Hepatocyte (in vitro differentiated cells): ENCODE data around the gene LRP3. TPM values are rescaled to one million over a fixed set of nuclear protein-coding genes. Genes with fewer than 3 reads are reported as not detected.
"Not testable (repeated sequence)": the region's sequence is repeated elsewhere in the genome, so short reads cannot be mapped to it uniquely, and the experiment has no call there.

Experiments used
- DNase-seq: peaks from one replicate; pipeline ENCODE4 v3.0.0-alpha.2; 2016; ENCODE audit warnings: low spot score
- H2AFZ ChIP-seq: fragments of 200-600 bp; sonication (generic); 2 replicates; pipeline ENCODE4 v1.6.0; 2016; ENCODE audit warnings: antibody characterized with exemption, mild to moderate bottlenecking
- H3K27ac ChIP-seq: fragments of 200-600 bp; sonication (generic); 2 replicates; pipeline ENCODE4 v1.5.1; 2016; ENCODE audit warnings: mild to moderate bottlenecking
- H3K27me3 ChIP-seq: fragments of 200-600 bp; sonication (generic); 2 replicates; pipeline ENCODE4 v1.6.1; 2016
- H3K36me3 ChIP-seq: fragments of 200-600 bp; sonication (generic); replicated peaks from 2 replicates; pipeline ENCODE4 v1.5.1; 2016; ENCODE audit warnings: low read depth; ENCODE audit not compliant: insufficient read depth
- H3K4me1 ChIP-seq: fragments of 200-600 bp; sonication (generic); 2 replicates; pipeline ENCODE4 v1.5.1; 2016; ENCODE audit warnings: mild to moderate bottlenecking, moderate library complexity; ENCODE audit not compliant: insufficient read depth
- H3K4me2 ChIP-seq: fragments of 200-600 bp; sonication (generic); 2 replicates; pipeline ENCODE4 v1.6.0; 2016
- H3K4me3 ChIP-seq: fragments of 200-600 bp; sonication (generic); 2 replicates; pipeline ENCODE4 v1.5.1; 2016; ENCODE audit warnings: mild to moderate bottlenecking
- H3K79me2 ChIP-seq: fragments of 200-600 bp; sonication (generic); 2 replicates; pipeline ENCODE4 v1.6.0; 2017; ENCODE audit warnings: mild to moderate bottlenecking
- H3K9me2 ChIP-seq: fragments of 200-600 bp; sonication (generic); replicated peaks from 2 replicates; pipeline ENCODE4 v1.6.0; 2017; ENCODE audit warnings: mild to moderate bottlenecking; ENCODE audit not compliant: insufficient read depth
- H3K9me3 ChIP-seq: fragments of 200-600 bp; sonication (generic); 2 replicates; pipeline ENCODE4 v1.5.1; 2016; ENCODE audit warnings: low read depth, mild to moderate bottlenecking
- H4K20me1 ChIP-seq: fragments of 200-600 bp; sonication (generic); 2 replicates; pipeline ENCODE4 v1.6.0; 2016; ENCODE audit warnings: mild to moderate bottlenecking; ENCODE audit not compliant: insufficient read depth, poor library complexity, severe bottlenecking
- EZH2 ChIP-seq: fragments of 200-600 bp; sonication (generic); IDR thresholded peaks from 2 replicates; pipeline ENCODE4 v1.6.1; 2016; ENCODE audit warnings: antibody characterized with exemption, mild to moderate bottlenecking, borderline replicate concordance
- EZH2phosphoT487 ChIP-seq: fragments of 200-600 bp; sonication (generic); IDR thresholded peaks from one replicate; pipeline ENCODE4 v1.6.1; 2018; ENCODE audit warnings: antibody characterized with exemption, mild to moderate bottlenecking, low read depth, moderate library complexity; ENCODE audit not compliant: unreplicated experiment, severe bottlenecking
- WGBS: methylation state at CpG from one replicate; pipeline ENCODE4 v1.1.6; 2016; ENCODE audit warnings: low lambda C conversion rate; ENCODE audit errors: missing lambda C conversion rate; 5-methylcytosine and 5-hydroxymethylcytosine counted together
- polyA plus RNA-seq: library from polyadenylated mRNA; unstranded; fragments of >200 nt; fragmentation: Nextera tagmentation; extraction: Ambion mirVana; gene quantifications from 2 replicates; pipeline ENCODE4 v1.2.1, GENCODE V29; 2016
- total RNA-seq: library from RNA; depleted of rRNA; stranded (reverse); fragments of >200 nt; gene quantifications from 2 replicates; pipeline ENCODE4 v1.2.3, GENCODE V29; 2014
- TF ChIP-seq, protein P1 (sequence below): fragments of 200-600 bp; sonication (generic); IDR thresholded peaks from 2 replicates; pipeline ENCODE4 v1.5.1; 2016; ENCODE audit warnings: antibody characterized with exemption, mild to moderate bottlenecking; ENCODE audit not compliant: poor library complexity

LRP3 gene
- total and polyA plus RNA-seq, 2 experiments from 2014 or later: 37.4 to 44.0 TPM

DNA sequence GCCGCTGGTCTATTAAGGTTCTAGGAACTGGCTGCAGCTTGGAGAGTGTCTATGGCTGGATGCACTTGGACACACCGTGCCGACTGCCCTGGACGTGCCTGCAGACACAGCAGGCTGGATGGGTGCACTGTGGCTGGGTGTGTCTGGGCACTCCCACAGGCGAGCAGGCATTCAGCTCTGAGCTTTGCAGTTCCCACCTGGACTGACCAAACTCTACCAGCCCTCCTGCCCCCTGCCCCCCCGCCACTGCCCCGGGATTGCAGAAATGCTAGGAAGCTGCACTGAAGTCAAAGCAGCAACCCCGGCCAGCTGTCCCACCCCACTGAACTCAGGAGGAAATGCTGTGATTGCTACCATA, 7.0 kb upstream of the LRP3 start:
- H3K9me2 ChIP-seq: no peaks in the 10 kb centered on the region
- H3K79me2 ChIP-seq: no peaks in the 10 kb centered on the region
- no peaks in the 10 kb centered on the region for H4K20me1 ChIP-seq
- no peaks in the 10 kb centered on the region for H3K36me3 ChIP-seq
- no peaks in the 10 kb centered on the region for H3K27me3 ChIP-seq
- H3K4me3 ChIP-seq: no peak overlapping the region
- no peak overlapping the region for H3K27ac ChIP-seq
- TF ChIP-seq, protein P1, sequence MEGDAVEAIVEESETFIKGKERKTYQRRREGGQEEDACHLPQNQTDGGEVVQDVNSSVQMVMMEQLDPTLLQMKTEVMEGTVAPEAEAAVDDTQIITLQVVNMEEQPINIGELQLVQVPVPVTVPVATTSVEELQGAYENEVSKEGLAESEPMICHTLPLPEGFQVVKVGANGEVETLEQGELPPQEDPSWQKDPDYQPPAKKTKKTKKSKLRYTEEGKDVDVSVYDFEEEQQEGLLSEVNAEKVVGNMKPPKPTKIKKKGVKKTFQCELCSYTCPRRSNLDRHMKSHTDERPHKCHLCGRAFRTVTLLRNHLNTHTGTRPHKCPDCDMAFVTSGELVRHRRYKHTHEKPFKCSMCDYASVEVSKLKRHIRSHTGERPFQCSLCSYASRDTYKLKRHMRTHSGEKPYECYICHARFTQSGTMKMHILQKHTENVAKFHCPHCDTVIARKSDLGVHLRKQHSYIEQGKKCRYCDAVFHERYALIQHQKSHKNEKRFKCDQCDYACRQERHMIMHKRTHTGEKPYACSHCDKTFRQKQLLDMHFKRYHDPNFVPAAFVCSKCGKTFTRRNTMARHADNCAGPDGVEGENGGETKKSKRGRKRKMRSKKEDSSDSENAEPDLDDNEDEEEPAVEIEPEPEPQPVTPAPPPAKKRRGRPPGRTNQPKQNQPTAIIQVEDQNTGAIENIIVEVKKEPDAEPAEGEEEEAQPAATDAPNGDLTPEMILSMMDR: no peak
- TF ChIP-seq EZH2phosphoT487 (no peak), EZH2 (no peak)
- no peaks in the 10 kb centered on the region for H3K4me1 ChIP-seq
- 81% methylated on average over 7 of the region's 8 CpGs for WGBS
- no peak overlapping the region for H2AFZ ChIP-seq
- H3K9me3 ChIP-seq: no peaks in the 10 kb centered on the region
- no peak overlapping the region for H3K4me2 ChIP-seq
- no peak for DNase-seq

DNA sequence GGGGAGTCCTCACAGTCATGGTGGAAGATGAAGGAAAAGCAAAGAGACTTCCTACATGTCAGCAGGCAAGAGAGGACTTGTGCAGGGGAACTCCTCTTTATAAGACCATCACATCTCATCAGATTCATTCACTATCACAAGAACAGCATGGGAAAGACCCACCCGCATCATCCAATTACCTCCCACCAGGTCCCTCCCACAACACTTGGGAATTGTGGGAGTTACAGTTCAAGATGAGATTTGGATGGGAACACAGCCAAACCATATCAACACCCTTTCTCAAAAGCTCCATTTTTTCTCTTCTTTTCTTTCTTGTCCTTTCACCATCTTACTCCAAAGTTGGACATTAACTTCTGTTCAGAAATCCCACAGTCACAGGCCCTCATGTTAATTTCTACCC, 4.7 kb upstream of the LRP3 start:
- H3K4me3 ChIP-seq: no peak overlapping the region
- no peaks in the 10 kb centered on the region for H3K9me2 ChIP-seq
- H3K79me2 ChIP-seq: no peaks in the 10 kb centered on the region
- TF ChIP-seq, protein P1: no peak
- TF ChIP-seq EZH2: no peak
- TF ChIP-seq EZH2phosphoT487: no peak
- H4K20me1 ChIP-seq: no peaks in the 10 kb centered on the region
- no peak overlapping the region for H2AFZ ChIP-seq
- no peaks in the 10 kb centered on the region for H3K9me3 ChIP-seq
- H3K27me3 ChIP-seq: no peaks in the 10 kb centered on the region
- DNase-seq: no peak
- no peaks in the 10 kb centered on the region for H3K4me1 ChIP-seq
- no peak overlapping the region for H3K4me2 ChIP-seq
- H3K27ac ChIP-seq: no peak overlapping the region
- no peaks in the 10 kb centered on the region for H3K36me3 ChIP-seq
- no CpG with 5 or more reads among the region's 1 CpG for WGBS

DNA sequence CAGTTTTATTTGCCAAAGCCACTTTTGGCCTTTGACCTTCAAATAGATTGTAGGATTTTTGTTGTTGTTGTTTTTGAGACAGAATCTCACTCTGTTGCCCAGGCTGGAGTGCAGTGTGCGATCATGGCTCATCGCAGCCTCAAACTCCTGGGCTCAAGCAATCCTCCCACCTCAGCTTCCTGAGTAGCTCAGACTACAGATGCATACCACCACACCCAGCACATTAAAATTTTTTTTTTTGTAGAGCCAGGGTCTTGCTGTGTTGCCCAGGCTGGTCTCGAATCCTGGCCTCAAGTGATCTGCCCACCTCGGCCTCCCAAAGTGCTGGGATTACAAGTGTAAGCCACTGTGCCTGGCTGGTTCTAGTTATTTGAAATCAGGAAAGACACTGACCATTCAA, 3.0 kb upstream of the LRP3 start:
- WGBS: 92% methylated on average over 4 of the region's 4 CpGs
- not testable (repeated sequence) for H3K9me3 ChIP-seq, H3K36me3 ChIP-seq, H3K27me3 ChIP-seq, H3K4me2 ChIP-seq, H2AFZ ChIP-seq, H3K27ac ChIP-seq, H3K79me2 ChIP-seq, H3K4me1 ChIP-seq, H3K4me3 ChIP-seq, DNase-seq, H3K9me2 ChIP-seq, H4K20me1 ChIP-seq

DNA sequence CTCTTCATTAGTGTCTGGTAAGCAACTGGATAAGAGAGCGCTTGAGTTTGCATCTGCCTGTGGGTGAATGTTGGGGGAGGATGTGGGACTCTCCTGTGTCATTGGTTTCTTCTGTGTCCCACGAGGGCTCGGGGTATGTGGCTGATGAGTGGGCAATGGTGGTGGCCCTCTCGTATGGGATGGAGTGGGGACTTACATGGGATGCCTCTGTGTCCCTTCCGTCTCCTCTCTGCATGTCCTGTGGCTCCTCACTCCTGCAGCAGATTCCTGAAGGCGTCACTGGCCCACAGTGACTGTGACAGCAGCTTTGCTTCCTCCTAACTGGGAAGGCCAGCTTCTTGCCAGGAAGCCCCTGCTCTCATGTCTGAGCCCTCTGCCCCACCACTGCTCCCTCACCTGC, 2.6 kb upstream of the LRP3 start:
- DNase-seq: no peak
- no peaks in the 10 kb centered on the region for H3K9me2 ChIP-seq

More for the DNA sequence above, 2.6 kb upstream of the LRP3 start:
- no peak overlapping the region for H3K4me3 ChIP-seq
- H2AFZ ChIP-seq: no peak overlapping the region
- H3K4me2 ChIP-seq: no peak overlapping the region
- H3K27me3 ChIP-seq: no peaks in the 10 kb centered on the region
- H3K4me1 ChIP-seq: peaks cover 6% of the 10 kb centered on the region
- H3K27ac ChIP-seq: no peak overlapping the region
- WGBS: 89% methylated on average over 6 of the region's 6 CpGs
- peaks cover 12% of the 10 kb centered on the region for H3K79me2 ChIP-seq
- H4K20me1 ChIP-seq: peaks cover 4% of the 10 kb centered on the region
- no peaks in the 10 kb centered on the region for H3K36me3 ChIP-seq
- TF ChIP-seq, protein P1: no peak
- no peak for TF ChIP-seq EZH2phosphoT487
- TF ChIP-seq EZH2: no peak
- no peaks in the 10 kb centered on the region for H3K9me3 ChIP-seq
